ENCODE results near the gene SLC4A1AP. TPM values are rescaled to one million over a fixed set of nuclear protein-coding genes. Genes with fewer than 3 reads are reported as not detected.

Gene SLC4A1AP
- total and polyA plus RNA-seq, 10 of the 15 experiments (the other 5 are each of a cell fraction or from before 2014, with no cell fraction given): 6.5 to 30.1 (median 21.5) TPM

DNA sequence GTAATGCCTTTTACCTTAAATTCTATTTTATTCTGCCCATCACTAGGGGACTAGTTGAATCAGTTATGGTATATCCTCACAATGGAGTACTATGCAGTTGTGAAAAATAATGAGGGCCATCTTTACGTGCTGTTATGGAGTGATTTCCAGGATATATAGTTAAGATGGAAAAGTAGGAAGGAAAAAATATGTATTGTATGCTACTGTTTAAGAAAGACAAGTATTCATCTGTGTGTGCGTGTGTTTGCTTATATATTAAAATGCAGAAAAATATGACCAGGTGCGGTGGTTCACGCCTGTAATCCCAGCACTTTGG lies 75.3 kb downstream of the SLC4A1AP start:
- intact Hi-C loops (cut with micrococcal nuclease; ENCODE audit: unreplicated experiment): no loop called here
- Histone ChIP-seq H3K4me3 (no peak overlapping the region), H3K27ac (ENCODE audit: control insufficient read depth, insufficient read depth) (no peak overlapping the region), H3K4me1 (ENCODE audit: control insufficient read depth, insufficient read depth, low read length) (no peaks in the 10 kb centered on the region), H3K4me2 (ENCODE audit: control insufficient read depth, insufficient read depth) (no peak overlapping the region), H2AFZ (ENCODE audit: control insufficient read depth, low read depth, low read length) (no peak overlapping the region), H3K9ac (ENCODE audit: control insufficient read depth, insufficient read depth, low read length) (no peak overlapping the region), H4K20me1 (ENCODE audit: control insufficient read depth, insufficient read depth) (no peaks in the 10 kb centered on the region), H3K9me3 (replicated peaks; ENCODE audit: control insufficient read depth, insufficient read depth, low read length) (no peaks in the 10 kb centered on the region; the same call in 2 of the 3 replicates), H3K79me2 (ENCODE audit: control insufficient read depth, insufficient read depth, low read length) (no peaks in the 10 kb centered on the region), H3K36me3 (ENCODE audit: control insufficient read depth in 2 of 2, insufficient read depth in 2 of 2, low read length in 1 of 2) (no peaks in the 10 kb centered on the region), H3K27me3 (replicated peaks in 1 of 2; ENCODE audit: control insufficient read depth in 2 of 2, insufficient read depth in 2 of 2, low read length in 1 of 2) (peaks cover 2 to 11% of the 10 kb centered on the region in 2 experiments)
- WGBS (ENCODE audit: insufficient coverage, insufficient replicate concordance, low lambda C conversion rate, missing lambda C conversion rate): 71% methylated on average over 4 of the region's 4 CpGs
- no peak for ATAC-seq
- SMC1A ChIA-PET (ENCODE audit: uncharacterized antibody, unreplicated experiment): no interaction called here
- DNase-seq (ENCODE audit: low read depth, low spot score): no peak
- no TSS peak for BruUV-seq (replicated peaks)
- RAD21 ChIA-PET (ENCODE audit: unreplicated experiment): no interaction called here
- TF ChIP-seq MXI1 (IDR thresholded peaks at IDR 0.05; ENCODE audit: low read depth, low read length) (no peak), CBX5 (IDR thresholded peaks at IDR 0.05; ENCODE audit: low read depth) (no peak), ZNF622 (IDR thresholded peaks at IDR 0.05) (no peak), RELA (IDR thresholded peaks at IDR 0.05; ENCODE audit: borderline replicate concordance, partially characterized antibody) (no peak), TCF3 (IDR thresholded peaks at IDR 0.05; ENCODE audit: borderline replicate concordance, insufficient read depth, low read depth, low read length) (no peak), ATF7 (IDR thresholded peaks at IDR 0.05; ENCODE audit: low read depth) (no peak), RAD51 (IDR thresholded peaks at IDR 0.05) (no peak), PAX5 (IDR thresholded peaks at IDR 0.05; ENCODE audit: borderline replicate concordance, low read depth, low read length) (no peak)
- CTCF ChIA-PET: no interaction called here
- FAIRE-seq: no peak
- in situ Hi-C loops (cut with MboI): no loop called here
- POLR2A ChIA-PET: no interaction called here

DNA sequence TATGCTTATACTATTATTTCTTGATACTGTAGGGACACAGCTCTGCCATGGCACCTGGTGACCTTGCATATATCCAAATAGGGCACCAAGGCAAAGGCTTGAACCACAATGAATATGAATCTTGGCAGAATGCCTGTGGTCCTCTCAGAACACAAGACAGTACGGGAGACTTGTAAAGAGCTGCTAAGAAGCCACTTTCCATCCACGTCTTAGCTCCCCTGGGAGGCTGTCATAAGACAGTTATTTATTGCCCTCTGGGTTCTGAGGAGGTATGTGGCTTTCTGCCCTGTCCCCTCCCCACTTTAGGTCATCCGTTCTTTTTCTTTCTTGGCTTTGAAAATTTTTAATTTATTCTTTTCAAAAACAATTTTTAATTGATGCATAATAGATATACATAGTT lies 78.0 kb downstream of the SLC4A1AP start:
- Histone ChIP-seq H3K36me3 (ENCODE audit: control insufficient read depth in 2 of 2, insufficient read depth in 2 of 2, low read length in 1 of 2) (no peaks in the 10 kb centered on the region), H3K4me3 (no peak overlapping the region), H4K20me1 (ENCODE audit: control insufficient read depth, insufficient read depth) (no peaks in the 10 kb centered on the region), H3K4me2 (ENCODE audit: control insufficient read depth, insufficient read depth) (no peak overlapping the region), H3K9ac (ENCODE audit: control insufficient read depth, insufficient read depth, low read length) (no peak overlapping the region), H3K79me2 (ENCODE audit: control insufficient read depth, insufficient read depth, low read length) (no peaks in the 10 kb centered on the region), H3K9me3 (replicated peaks; ENCODE audit: control insufficient read depth, insufficient read depth, low read length) (no peaks in the 10 kb centered on the region), H3K27ac (ENCODE audit: control insufficient read depth, insufficient read depth) (no peak overlapping the region), H3K27me3 (replicated peaks in 1 of 2; ENCODE audit: control insufficient read depth in 2 of 2, insufficient read depth in 2 of 2, low read length in 1 of 2) (peaks cover 2% of the 10 kb centered on the region in 2 experiments; a peak in 3 of 4 replicates), H3K4me1 (ENCODE audit: control insufficient read depth, insufficient read depth, low read length) (no peaks in the 10 kb centered on the region), H2AFZ (ENCODE audit: control insufficient read depth, low read depth, low read length) (no peak overlapping the region)
- intact Hi-C loops (cut with micrococcal nuclease; ENCODE audit: unreplicated experiment): no loop called here
- ChIA-PET POLR2A (no interaction called here), RAD21 (ENCODE audit: unreplicated experiment) (no interaction called here), CTCF (no interaction called here), SMC1A (ENCODE audit: uncharacterized antibody, unreplicated experiment) (no interaction called here)
- 7% methylated on average over 3 of the region's 3 CpGs for WGBS (ENCODE audit: insufficient coverage, insufficient replicate concordance, low lambda C conversion rate, missing lambda C conversion rate)
- BruUV-seq (replicated peaks): no TSS peak
- DNase-seq (ENCODE audit: low read depth, low spot score) (no peak), FAIRE-seq (no peak), ATAC-seq (no peak)
- TF ChIP-seq SUPT20H (IDR thresholded peaks at IDR 0.05; ENCODE audit: borderline replicate concordance, control insufficient read depth, low read depth, low read length) (no peak), NFIC (IDR thresholded peaks at IDR 0.05; ENCODE audit: low read depth, low read length) (no peak), ZNF622 (IDR thresholded peaks at IDR 0.05) (no peak), BCL3 (IDR thresholded peaks at IDR 0.05; ENCODE audit: borderline replicate concordance, insufficient read depth, low read depth, low read length, poor library complexity, severe bottlenecking) (no peak), KDM1A (IDR thresholded peaks at IDR 0.05; ENCODE audit: borderline replicate concordance) (no peak), TARDBP (IDR thresholded peaks at IDR 0.05; ENCODE audit: borderline replicate concordance) (no peak)
- TF ChIP-seq, protein P1, sequence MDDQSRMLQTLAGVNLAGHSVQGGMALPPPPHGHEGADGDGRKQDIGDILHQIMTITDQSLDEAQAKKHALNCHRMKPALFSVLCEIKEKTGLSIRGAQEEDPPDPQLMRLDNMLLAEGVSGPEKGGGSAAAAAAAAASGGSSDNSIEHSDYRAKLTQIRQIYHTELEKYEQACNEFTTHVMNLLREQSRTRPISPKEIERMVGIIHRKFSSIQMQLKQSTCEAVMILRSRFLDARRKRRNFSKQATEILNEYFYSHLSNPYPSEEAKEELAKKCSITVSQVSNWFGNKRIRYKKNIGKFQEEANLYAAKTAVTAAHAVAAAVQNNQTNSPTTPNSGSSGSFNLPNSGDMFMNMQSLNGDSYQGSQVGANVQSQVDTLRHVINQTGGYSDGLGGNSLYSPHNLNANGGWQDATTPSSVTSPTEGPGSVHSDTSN (IDR thresholded peaks at IDR 0.05; ENCODE audit: insufficient replicate concordance, low read depth, low read length): no peak
- TF ChIP-seq, protein P2, sequence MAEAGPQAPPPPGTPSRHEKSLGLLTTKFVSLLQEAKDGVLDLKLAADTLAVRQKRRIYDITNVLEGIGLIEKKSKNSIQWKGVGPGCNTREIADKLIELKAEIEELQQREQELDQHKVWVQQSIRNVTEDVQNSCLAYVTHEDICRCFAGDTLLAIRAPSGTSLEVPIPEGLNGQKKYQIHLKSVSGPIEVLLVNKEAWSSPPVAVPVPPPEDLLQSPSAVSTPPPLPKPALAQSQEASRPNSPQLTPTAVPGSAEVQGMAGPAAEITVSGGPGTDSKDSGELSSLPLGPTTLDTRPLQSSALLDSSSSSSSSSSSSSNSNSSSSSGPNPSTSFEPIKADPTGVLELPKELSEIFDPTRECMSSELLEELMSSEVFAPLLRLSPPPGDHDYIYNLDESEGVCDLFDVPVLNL (IDR thresholded peaks at IDR 0.05; ENCODE audit: low read depth, low read length): no peak
- in situ Hi-C loops (cut with MboI): no loop called here
